ENCODE results near the gene GPR3.

Gene GPR3

DNA sequence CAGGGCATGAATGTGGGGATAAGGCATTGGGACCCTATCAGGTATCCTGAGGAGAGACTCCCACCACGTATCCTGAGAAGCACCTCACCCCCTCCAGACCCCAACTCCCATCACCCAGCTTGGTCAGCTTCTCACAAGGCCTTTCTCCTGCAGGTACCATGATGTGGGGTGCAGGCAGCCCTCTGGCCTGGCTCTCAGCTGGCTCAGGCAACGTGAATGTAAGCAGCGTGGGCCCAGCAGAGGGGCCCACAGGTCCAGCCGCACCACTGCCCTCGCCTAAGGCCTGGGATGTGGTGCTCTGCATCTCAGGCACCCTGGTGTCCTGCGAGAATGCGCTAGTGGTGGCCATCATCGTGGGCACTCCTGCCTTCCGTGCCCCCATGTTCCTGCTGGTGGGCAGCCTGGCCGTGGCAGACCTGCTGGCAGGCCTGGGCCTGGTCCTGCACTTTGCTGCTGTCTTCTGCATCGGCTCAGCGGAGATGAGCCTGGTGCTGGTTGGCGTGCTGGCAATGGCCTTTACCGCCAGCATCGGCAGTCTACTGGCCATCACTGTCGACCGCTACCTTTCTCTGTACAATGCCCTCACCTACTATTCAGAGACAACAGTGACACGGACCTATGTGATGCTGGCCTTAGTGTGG is 1.3 kb downstream of the GPR3 start:
- Histone ChIP-seq H3K27ac (ENCODE audit: low read depth, low read length) (no peak overlapping the region), H3K27me3 (ENCODE audit: control insufficient read depth in 1 of 2, insufficient read depth in 2 of 2, low read length in 2 of 2) (no peaks in the 10 kb centered on the region), H3K9ac (ENCODE audit: low read depth in 1 of 2, low read length in 2 of 2) (no peak overlapping the region), H3K4me3 (ENCODE audit: low read depth in 1 of 2, low read length in 2 of 2) (no peak overlapping the region), H3K4me1 (ENCODE audit: control insufficient read depth in 1 of 2, insufficient read depth in 2 of 2, low read length in 2 of 2) (peaks cover 7 to 16% of the 10 kb centered on the region in 2 donors), H3K9me3 (ENCODE audit: control insufficient read depth in 1 of 2, low read length in 2 of 2) (no peaks in the 10 kb centered on the region), H3K36me3 (ENCODE audit: control insufficient read depth in 1 of 2, insufficient read depth in 2 of 2, low read length in 2 of 2) (no peaks in the 10 kb centered on the region)

DNA sequence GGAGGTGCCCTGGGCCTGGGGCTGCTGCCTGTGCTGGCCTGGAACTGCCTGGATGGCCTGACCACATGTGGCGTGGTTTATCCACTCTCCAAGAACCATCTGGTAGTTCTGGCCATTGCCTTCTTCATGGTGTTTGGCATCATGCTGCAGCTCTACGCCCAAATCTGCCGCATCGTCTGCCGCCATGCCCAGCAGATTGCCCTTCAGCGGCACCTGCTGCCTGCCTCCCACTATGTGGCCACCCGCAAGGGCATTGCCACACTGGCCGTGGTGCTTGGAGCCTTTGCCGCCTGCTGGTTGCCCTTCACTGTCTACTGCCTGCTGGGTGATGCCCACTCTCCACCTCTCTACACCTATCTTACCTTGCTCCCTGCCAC is 1.8 kb downstream of the GPR3 start:
- Histone ChIP-seq H3K4me3 (ENCODE audit: low read depth in 1 of 2, low read length in 2 of 2) (no peak overlapping the region), H3K4me1 (ENCODE audit: control insufficient read depth in 1 of 2, insufficient read depth in 2 of 2, low read length in 2 of 2) (peaks cover 7 to 16% of the 10 kb centered on the region in 2 donors), H3K36me3 (ENCODE audit: control insufficient read depth in 1 of 2, insufficient read depth in 2 of 2, low read length in 2 of 2) (no peaks in the 10 kb centered on the region), H3K27me3 (ENCODE audit: control insufficient read depth in 1 of 2, insufficient read depth in 2 of 2, low read length in 2 of 2) (no peaks in the 10 kb centered on the region), H3K9ac (ENCODE audit: low read depth in 1 of 2, low read length in 2 of 2) (no peak overlapping the region), H3K27ac (ENCODE audit: low read depth, low read length) (no peak overlapping the region), H3K9me3 (ENCODE audit: control insufficient read depth in 1 of 2, low read length in 2 of 2) (no peaks in the 10 kb centered on the region)

DNA sequence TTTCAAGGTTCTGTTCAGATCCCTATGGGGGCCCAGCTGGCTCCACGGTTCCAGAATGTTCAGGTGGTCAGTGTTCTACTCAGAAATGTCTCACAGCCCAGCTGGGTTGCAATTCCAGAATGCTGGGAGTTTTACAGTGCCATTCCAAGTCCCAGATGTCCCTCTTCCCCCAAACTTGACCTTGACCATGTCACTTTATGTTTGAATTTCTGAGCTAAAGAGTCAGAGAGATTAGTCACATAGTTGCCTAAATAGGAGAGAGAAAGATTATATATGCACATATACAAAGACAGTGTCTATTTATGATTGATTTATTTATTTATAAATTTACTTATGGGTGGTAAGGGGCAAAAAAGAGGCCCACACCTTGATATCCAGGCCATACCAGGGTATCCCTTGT is 2.5 kb downstream of the GPR3 start:
- peaks cover 7 to 16% of the 10 kb centered on the region in 2 donors for H3K4me1 ChIP-seq (ENCODE audit: control insufficient read depth in 1 of 2, insufficient read depth in 2 of 2, low read length in 2 of 2)
- no peak overlapping the region for H3K4me3 ChIP-seq (ENCODE audit: low read depth in 1 of 2, low read length in 2 of 2)
- H3K27me3 ChIP-seq (ENCODE audit: control insufficient read depth in 1 of 2, insufficient read depth in 2 of 2, low read length in 2 of 2): no peaks in the 10 kb centered on the region
- no peak overlapping the region for H3K27ac ChIP-seq (ENCODE audit: low read depth, low read length)
- H3K9ac ChIP-seq (ENCODE audit: low read depth in 1 of 2, low read length in 2 of 2): no peak overlapping the region
- no peaks in the 10 kb centered on the region for H3K36me3 ChIP-seq (ENCODE audit: control insufficient read depth in 1 of 2, insufficient read depth in 2 of 2, low read length in 2 of 2)
- no peaks in the 10 kb centered on the region for H3K9me3 ChIP-seq (ENCODE audit: control insufficient read depth in 1 of 2, low read length in 2 of 2)

DNA sequence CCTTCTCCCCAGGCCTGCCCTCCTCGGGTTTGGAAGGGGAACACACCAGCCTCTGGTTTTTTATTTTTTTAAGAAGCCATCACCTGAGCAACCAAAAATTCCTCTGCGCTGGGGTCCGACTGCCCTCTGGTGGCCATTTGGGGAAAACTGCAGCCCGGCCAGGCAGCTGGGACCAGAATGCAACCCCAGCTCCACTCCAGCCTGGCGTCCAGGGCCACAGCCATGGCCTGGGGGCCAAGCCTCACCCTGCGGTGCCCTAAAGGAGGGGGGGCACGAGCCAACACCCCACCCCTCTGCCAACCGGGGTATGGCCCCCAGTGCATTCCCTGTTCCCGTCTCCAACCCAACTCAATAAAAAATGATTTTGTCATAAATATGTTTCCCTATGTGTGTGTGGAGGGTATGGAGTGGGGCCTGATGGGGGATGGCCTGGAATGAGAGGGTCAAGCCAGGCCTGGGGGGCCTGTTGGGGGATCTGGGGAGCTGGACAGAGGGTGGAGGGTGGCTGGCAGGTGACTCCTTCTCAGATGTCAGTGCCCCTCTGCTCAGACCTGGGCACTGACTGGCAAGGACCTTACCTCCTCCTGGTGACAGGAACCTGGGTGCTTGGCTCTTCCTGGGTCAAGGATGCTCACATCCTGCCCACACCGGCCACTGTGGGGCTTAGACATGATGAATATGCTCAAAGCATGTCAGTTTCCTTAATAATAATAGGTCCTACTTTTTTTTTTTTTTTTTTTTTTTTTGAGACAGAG is 3.2 kb downstream of the GPR3 start:
- H3K9ac ChIP-seq (ENCODE audit: low read depth in 1 of 2, low read length in 2 of 2): no peak overlapping the region
- peaks cover 7 to 16% of the 10 kb centered on the region in 2 donors for H3K4me1 ChIP-seq (ENCODE audit: control insufficient read depth in 1 of 2, insufficient read depth in 2 of 2, low read length in 2 of 2)
- H3K27ac ChIP-seq (ENCODE audit: low read depth, low read length): no peak overlapping the region

DNA sequence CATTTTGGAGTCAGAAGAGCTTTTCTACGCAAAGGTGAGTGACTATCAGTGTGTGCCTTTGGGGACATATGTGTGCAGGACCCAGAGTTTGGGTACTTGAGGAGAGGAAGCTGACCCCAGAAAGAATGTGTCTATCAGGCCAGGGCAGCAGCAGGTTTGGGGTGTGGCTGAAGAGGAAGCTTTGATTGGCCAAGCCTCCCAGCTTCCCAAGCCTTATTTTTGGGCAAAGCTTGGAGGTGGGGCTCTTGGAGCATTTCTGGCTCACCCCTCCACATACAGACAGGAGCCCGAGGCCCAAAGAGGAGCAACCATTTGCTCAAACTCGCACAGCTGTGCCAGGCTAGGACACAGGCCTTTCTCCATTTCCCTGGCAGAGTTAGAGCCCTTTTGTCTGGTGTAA is 4.7 kb downstream of the GPR3 start:
- Histone ChIP-seq H3K36me3 (ENCODE audit: control insufficient read depth in 1 of 2, insufficient read depth in 2 of 2, low read length in 2 of 2) (no peaks in the 10 kb centered on the region), H3K27me3 (ENCODE audit: control insufficient read depth in 1 of 2, insufficient read depth in 2 of 2, low read length in 2 of 2) (no peaks in the 10 kb centered on the region), H3K27ac (ENCODE audit: low read depth, low read length) (no peak overlapping the region), H3K9ac (ENCODE audit: low read depth in 1 of 2, low read length in 2 of 2) (no peak overlapping the region), H3K4me3 (ENCODE audit: low read depth in 1 of 2, low read length in 2 of 2) (no peak overlapping the region), H3K9me3 (ENCODE audit: control insufficient read depth in 1 of 2, low read length in 2 of 2) (no peaks in the 10 kb centered on the region), H3K4me1 (ENCODE audit: control insufficient read depth in 1 of 2, insufficient read depth in 2 of 2, low read length in 2 of 2) (peaks cover under 1 to 7% of the 10 kb centered on the region in 2 donors)

More for the DNA sequence above, 3.2 kb downstream of the GPR3 start:
- Histone ChIP-seq H3K27me3 (ENCODE audit: control insufficient read depth in 1 of 2, insufficient read depth in 2 of 2, low read length in 2 of 2) (no peaks in the 10 kb centered on the region), H3K36me3 (ENCODE audit: control insufficient read depth in 1 of 2, insufficient read depth in 2 of 2, low read length in 2 of 2) (no peaks in the 10 kb centered on the region), H3K4me3 (ENCODE audit: low read depth in 1 of 2, low read length in 2 of 2) (no peak overlapping the region), H3K9me3 (ENCODE audit: control insufficient read depth in 1 of 2, low read length in 2 of 2) (no peaks in the 10 kb centered on the region)

DNA sequence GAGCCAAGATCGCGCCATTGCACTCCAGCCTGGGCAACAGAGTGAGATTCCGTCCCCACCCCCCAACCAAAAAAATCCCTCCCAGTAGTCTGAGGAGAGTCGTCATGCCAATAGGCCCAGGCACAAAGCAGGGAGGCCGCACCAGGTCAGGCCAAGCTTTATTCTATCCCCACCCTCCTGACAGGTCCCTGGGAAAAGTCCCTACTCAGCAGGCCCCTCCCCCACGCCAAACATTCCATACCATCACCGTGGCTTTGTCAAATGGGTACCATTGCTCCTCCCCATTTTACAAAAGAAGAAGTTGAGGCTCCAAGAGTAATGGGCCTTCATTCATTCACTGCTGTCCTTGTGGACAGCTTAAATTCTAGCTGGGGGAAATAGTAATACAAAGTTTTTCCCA is 5.3 kb downstream of the GPR3 start:
- Histone ChIP-seq H3K9me3 (ENCODE audit: control insufficient read depth in 1 of 2, low read length in 2 of 2) (no peaks in the 10 kb centered on the region), H3K27ac (ENCODE audit: low read depth, low read length) (no peak overlapping the region), H3K27me3 (ENCODE audit: control insufficient read depth in 1 of 2, insufficient read depth in 2 of 2, low read length in 2 of 2) (no peaks in the 10 kb centered on the region), H3K4me3 (ENCODE audit: low read depth in 1 of 2, low read length in 2 of 2) (no peak overlapping the region), H3K9ac (ENCODE audit: low read depth in 1 of 2, low read length in 2 of 2) (no peak overlapping the region), H3K36me3 (ENCODE audit: control insufficient read depth in 1 of 2, insufficient read depth in 2 of 2, low read length in 2 of 2) (no peaks in the 10 kb centered on the region), H3K4me1 (ENCODE audit: control insufficient read depth in 1 of 2, insufficient read depth in 2 of 2, low read length in 2 of 2) (peaks cover 5 to 10% of the 10 kb centered on the region in 2 donors)

DNA sequence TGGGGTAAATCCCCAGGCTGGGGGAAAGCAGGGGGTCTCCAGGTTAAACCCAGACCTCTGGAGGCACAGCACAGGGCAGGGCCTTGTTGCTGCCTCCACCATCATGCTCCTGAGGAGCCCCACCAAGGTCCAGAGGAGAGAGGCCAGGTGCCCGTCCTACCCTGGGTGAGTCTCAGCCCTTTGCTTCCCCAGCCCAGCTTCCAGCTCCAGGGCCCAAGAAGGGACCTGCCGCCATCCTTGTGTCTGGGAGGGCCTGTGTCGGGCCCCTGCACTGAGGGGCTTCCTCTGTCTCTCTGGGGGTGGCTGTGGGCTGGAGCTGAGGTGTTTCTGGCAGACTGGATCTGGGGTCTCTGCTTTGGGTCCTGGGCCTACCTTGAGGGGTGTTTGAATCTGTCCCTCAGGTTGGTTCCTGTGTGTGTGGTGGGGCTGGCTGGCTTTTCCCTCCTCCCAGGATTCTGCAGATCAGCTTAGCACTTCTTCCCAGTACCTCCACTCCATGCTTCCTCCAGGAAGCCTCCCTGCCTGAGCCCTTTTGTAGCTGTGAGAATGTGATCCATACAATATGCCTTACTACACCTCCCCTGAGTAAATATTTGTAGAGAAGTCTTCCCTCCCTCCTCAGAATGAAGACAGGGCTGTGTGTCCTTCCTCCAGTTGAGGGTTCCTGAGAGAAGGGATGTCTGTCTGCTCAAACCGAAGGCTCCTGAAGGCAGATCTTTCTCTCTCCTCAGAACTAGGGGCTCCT is 6.2 kb downstream of the GPR3 start:
- Histone ChIP-seq H3K36me3 (ENCODE audit: control insufficient read depth in 1 of 2, insufficient read depth in 2 of 2, low read length in 2 of 2) (peaks cover 0 to 3% of the 10 kb centered on the region in 2 donors), H3K27ac (ENCODE audit: low read depth, low read length) (no peak overlapping the region), H3K4me1 (ENCODE audit: control insufficient read depth in 1 of 2, insufficient read depth in 2 of 2, low read length in 2 of 2) (peaks cover 9 to 14% of the 10 kb centered on the region in 2 donors), H3K9ac (ENCODE audit: low read depth in 1 of 2, low read length in 2 of 2) (no peak overlapping the region), H3K27me3 (ENCODE audit: control insufficient read depth in 1 of 2, insufficient read depth in 2 of 2, low read length in 2 of 2) (no peaks in the 10 kb centered on the region), H3K4me3 (ENCODE audit: low read depth in 1 of 2, low read length in 2 of 2) (no peak overlapping the region), H3K9me3 (ENCODE audit: control insufficient read depth in 1 of 2, low read length in 2 of 2) (no peaks in the 10 kb centered on the region)

DNA sequence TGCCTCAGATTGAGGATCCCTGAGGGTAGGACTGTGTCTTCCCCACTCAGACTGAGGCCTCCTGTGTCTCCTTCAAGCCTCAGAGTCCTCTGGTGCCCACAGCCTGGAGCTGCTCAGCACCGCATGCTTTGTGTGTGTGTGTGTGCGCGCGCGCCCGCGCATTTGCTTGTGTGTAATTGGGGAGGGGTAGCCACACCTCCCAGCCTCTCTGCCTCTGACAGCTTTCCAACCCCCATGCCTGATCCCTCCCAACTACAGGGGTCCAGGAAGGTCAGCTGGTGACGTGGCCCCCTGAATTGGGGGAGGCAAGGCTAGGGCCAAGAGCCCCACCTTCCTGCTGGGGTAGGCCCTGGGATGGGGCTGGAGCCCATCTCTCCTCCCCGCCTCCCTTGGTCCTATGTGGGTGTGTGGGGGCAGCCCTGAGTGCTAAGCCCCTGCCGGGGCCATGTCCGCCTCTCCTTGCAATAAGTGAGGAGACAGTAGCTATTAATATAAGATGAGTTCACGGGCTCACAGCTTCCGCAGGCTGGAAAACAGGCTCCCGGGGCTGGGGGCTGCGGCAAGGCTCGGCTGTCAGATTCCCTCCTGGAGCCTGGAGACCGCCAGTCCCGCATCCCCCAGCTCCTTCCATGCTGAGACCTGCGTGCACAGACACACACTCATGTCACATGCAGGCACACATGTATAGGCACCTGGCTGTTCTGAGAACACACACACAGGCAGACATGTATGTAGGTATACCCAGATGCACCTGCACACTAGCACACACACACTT is 7.0 kb downstream of the GPR3 start:
- Histone ChIP-seq H3K9ac (ENCODE audit: low read depth in 1 of 2, low read length in 2 of 2) (no peak overlapping the region), H3K4me3 (ENCODE audit: low read depth in 1 of 2, low read length in 2 of 2) (no peak overlapping the region), H3K4me1 (ENCODE audit: control insufficient read depth in 1 of 2, insufficient read depth in 2 of 2, low read length in 2 of 2) (peaks cover 9 to 19% of the 10 kb centered on the region in 2 donors), H3K9me3 (ENCODE audit: control insufficient read depth in 1 of 2, low read length in 2 of 2) (no peaks in the 10 kb centered on the region), H3K36me3 (ENCODE audit: control insufficient read depth in 1 of 2, insufficient read depth in 2 of 2, low read length in 2 of 2) (peaks cover 3 to 7% of the 10 kb centered on the region in 2 donors), H3K27me3 (ENCODE audit: control insufficient read depth in 1 of 2, insufficient read depth in 2 of 2, low read length in 2 of 2) (no peaks in the 10 kb centered on the region), H3K27ac (ENCODE audit: low read depth, low read length) (no peak overlapping the region)

DNA sequence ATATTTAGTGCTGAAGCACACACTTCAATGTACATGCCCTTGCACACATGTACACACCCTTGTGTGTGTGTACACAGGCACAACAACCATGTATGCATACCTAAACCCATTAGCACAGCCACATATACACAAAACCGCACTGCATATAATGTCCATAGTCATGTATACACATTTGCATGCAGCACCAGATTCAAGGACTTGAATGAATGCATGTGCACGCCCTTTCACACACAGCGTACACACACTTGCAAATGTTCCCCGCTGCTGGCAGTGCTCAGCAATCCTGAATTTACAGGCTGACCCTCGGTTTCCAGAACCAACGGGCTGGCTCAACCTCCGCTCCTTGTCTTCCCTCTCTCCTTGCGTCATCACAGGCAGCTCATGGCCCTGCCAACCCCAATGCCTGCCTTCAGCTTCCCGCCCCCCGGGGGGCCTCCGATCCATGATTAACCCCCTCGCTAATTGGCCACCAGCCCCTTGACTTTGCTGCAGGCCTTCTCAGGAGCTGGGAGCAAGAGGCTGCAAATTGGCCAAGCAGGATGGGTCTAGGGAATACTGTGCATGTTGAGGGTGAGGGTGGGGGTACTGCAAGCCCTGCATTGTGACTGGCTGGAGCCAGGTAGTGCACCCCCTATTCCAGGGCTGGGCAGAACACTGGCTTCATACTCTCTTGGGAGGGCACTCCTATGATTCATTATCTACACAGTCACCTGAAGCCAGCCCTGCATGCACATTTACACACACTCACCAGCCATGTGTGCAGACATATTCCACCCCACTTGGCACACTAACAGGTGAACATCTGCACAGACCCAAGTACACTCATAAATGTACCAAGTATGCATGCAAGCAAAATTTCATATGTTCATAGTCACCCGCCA is 7.9 kb downstream of the GPR3 start:
- H3K4me3 ChIP-seq (ENCODE audit: low read depth in 1 of 2, low read length in 2 of 2): no peak overlapping the region
- peaks cover 4 to 13% of the 10 kb centered on the region in 2 donors for H3K36me3 ChIP-seq (ENCODE audit: control insufficient read depth in 1 of 2, insufficient read depth in 2 of 2, low read length in 2 of 2)
- H3K4me1 ChIP-seq (ENCODE audit: control insufficient read depth in 1 of 2, insufficient read depth in 2 of 2, low read length in 2 of 2): peaks cover 9 to 19% of the 10 kb centered on the region in 2 donors
- no peak overlapping the region for H3K27ac ChIP-seq (ENCODE audit: low read depth, low read length)
- no peak overlapping the region for H3K9ac ChIP-seq (ENCODE audit: low read depth in 1 of 2, low read length in 2 of 2)
- no peaks in the 10 kb centered on the region for H3K27me3 ChIP-seq (ENCODE audit: control insufficient read depth in 1 of 2, insufficient read depth in 2 of 2, low read length in 2 of 2)
- no peaks in the 10 kb centered on the region for H3K9me3 ChIP-seq (ENCODE audit: control insufficient read depth in 1 of 2, low read length in 2 of 2)

Measured in duodenal mucosa (tissue), 2 donors.